Adrenal gland (tissue), 5 donors: ENCODE measurements around the gene SULT2B1.

Experiments
- POLR2A ChIP-seq, 2 donors: fragments of 450-650 bp; IDR thresholded peaks; one replicate each; pipeline ENCODE4 v1.6.1; 2017; ENCODE audit warnings: antibody characterized with exemption in 2 of 2, mild to moderate bottlenecking in 2 of 2, moderate library complexity in 1 of 2
- TF ChIP-seq, protein P1 (sequence below), 6 experiments: fragments of 450-650 bp in 4 of 6; fragments of 200-600 bp in 2 of 6; sonication (generic) in 1 of 6; IDR thresholded peaks; 1 replicate in 5 of 6; 2 replicates in 1 of 6; pipeline versions ENCODE4 v1.5.1 to v1.8.0; 2016 to 2021; ENCODE audit warnings: antibody characterized with exemption in 6 of 6, mild to moderate bottlenecking in 2 of 6, moderate library complexity in 1 of 6
- donor health status: DM: no; HTN: no; CAD: no.

GRCh38 chr19:48514123-48514458 lies 37.9 kb upstream of the SULT2B1 start:
- TF ChIP-seq, protein P1, sequence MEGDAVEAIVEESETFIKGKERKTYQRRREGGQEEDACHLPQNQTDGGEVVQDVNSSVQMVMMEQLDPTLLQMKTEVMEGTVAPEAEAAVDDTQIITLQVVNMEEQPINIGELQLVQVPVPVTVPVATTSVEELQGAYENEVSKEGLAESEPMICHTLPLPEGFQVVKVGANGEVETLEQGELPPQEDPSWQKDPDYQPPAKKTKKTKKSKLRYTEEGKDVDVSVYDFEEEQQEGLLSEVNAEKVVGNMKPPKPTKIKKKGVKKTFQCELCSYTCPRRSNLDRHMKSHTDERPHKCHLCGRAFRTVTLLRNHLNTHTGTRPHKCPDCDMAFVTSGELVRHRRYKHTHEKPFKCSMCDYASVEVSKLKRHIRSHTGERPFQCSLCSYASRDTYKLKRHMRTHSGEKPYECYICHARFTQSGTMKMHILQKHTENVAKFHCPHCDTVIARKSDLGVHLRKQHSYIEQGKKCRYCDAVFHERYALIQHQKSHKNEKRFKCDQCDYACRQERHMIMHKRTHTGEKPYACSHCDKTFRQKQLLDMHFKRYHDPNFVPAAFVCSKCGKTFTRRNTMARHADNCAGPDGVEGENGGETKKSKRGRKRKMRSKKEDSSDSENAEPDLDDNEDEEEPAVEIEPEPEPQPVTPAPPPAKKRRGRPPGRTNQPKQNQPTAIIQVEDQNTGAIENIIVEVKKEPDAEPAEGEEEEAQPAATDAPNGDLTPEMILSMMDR (IDR thresholded peaks at IDR 0.05), result no peak
- TF ChIP-seq POLR2A (IDR thresholded peaks at IDR 0.05), result no peak
